Rectal smooth muscle tissue (tissue), 1 donor: ENCODE measurements around the gene GATD1.

ENCODE experiments used
- H3K27ac ChIP-seq: one replicate; pipeline ENCODE4 v1.7.0; 2013; ENCODE audit warnings: low read depth, low read length, inconsistent platforms
- H3K27me3 ChIP-seq: one replicate; pipeline ENCODE4 v1.7.0; 2013; ENCODE audit warnings: low read length; ENCODE audit not compliant: control insufficient read depth, insufficient read depth
- H3K36me3 ChIP-seq: one replicate; pipeline ENCODE4 v1.7.0; 2013; ENCODE audit warnings: low read length; ENCODE audit not compliant: control insufficient read depth, insufficient read depth
- H3K4me1 ChIP-seq: one replicate; pipeline ENCODE4 v1.7.0; 2013; ENCODE audit warnings: low read length; ENCODE audit not compliant: control insufficient read depth, insufficient read depth
- H3K4me3 ChIP-seq: one replicate; pipeline ENCODE4 v1.7.0; 2013; ENCODE audit warnings: low read length
- H3K9ac ChIP-seq: one replicate; pipeline ENCODE4 v1.7.0; 2013; ENCODE audit warnings: low read length

The GATD1 gene

DNA sequence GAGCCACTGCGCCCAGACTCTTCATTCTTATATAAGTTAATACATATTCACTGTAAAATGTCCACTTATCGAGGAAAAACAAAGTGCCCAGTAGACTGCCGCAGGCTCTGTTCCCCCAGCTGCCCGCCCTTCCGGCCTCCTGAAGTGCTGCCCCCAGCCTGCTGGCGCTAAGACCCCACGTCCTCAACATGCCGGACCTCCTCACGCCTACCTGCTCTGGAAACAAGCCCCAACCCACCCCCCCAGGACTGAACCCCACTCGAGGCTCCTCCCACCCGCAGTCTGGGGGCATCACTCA, 1.1 kb downstream of the GATD1 start:
- Histone ChIP-seq H3K27ac (no peak overlapping the region), H3K9ac (peak overlapping the region; percentile 53), H3K4me3 (peak overlapping the region; percentile 82), H3K4me1 (peaks cover 2% of the 10 kb centered on the region), H3K27me3 (no peaks in the 10 kb centered on the region), H3K36me3 (peaks cover 4% of the 10 kb centered on the region)

DNA sequence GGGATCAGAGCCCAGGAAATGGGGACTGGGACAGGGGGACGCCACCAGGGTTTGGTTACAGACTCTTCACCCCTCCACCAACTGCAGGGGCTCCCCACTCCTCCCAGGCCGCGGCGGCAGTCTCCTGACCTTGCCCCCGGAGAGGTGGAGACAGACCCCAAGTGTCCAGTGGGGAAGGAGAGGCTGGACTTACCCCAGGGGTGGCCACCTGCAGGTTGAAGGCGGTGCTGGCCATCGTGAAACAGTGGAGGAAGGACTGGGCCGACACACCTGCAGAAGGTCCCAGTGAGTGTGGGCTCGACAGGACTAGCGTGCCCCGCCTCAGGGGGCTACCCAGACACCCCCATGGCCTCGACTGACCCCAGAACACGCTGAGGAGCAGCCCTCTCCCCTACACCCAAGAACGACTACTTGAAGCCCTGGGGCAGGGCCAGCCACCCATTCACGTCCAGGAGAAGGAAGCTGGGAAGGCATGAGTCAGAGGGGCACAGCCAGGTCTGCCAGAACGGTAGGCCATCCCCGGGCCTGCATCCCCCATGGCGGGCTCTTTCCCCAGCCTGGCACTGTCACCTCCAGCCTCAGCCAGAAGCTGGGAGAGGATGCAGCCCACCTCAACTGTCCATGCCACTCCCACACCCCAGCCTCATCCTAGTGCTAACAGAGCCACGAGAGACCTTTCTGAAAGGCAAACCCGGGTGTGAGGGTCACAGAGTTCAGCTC, 2.3 kb downstream of the GATD1 start:
- Histone ChIP-seq H3K36me3 (peaks cover 10% of the 10 kb centered on the region), H3K9ac (no peak overlapping the region), H3K4me1 (peaks cover 2% of the 10 kb centered on the region), H3K4me3 (no peak overlapping the region), H3K27me3 (no peaks in the 10 kb centered on the region), H3K27ac (no peak overlapping the region)

DNA sequence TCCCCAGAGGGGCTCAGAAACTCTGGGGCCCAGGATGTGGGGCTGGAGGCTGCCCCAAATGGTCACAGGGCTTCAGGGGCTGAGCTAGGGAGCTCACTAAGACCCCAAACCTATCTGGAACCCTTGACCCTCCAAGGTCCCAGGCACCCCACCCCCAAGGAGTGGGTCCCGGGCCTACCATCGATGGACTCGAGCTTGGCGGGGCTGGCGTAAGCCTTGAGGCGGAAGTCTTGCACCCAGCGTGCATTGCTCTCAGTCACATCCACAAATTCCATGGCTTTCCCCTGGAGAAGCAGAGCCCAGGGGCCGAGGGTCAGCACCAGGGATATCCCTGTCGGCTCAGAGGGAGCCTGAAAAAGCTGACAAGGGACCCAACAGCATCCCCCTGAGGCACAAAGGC, 3.5 kb downstream of the GATD1 start:
- Histone ChIP-seq H3K27ac (no peak overlapping the region), H3K4me1 (peaks cover 2% of the 10 kb centered on the region), H3K9ac (no peak overlapping the region), H3K4me3 (no peak overlapping the region), H3K27me3 (no peaks in the 10 kb centered on the region), H3K36me3 (peaks cover 13% of the 10 kb centered on the region)

DNA sequence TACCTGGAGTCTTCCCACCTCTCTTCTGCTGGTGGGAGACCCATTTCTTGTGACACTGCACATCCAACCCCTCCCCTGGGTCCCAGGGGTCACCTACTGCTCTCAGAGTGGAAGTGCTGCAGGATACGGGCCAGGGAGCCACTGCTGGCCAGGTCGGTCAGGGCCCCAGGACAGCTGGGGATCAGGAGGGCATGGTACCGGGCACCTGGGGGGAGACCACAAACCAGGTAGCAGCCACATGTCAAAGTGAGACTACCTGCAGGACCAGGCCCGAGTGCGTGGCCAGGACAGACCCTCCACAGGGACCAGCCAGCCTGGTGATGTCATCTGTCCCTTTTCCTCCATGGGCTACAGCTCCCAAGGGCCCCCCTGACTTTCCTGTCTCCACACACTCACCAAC, 3.9 kb downstream of the GATD1 start:
- peaks cover 13% of the 10 kb centered on the region for H3K36me3 ChIP-seq
- H3K27ac ChIP-seq = no peak overlapping the region
- no peak overlapping the region for H3K4me3 ChIP-seq
- no peak overlapping the region for H3K9ac ChIP-seq
- H3K27me3 ChIP-seq = no peaks in the 10 kb centered on the region
- peaks cover 2% of the 10 kb centered on the region for H3K4me1 ChIP-seq

- Histone ChIP-seq H3K36me3 (peaks cover 13% of the 10 kb centered on the region), H3K27ac (no peak overlapping the region), H3K4me3 (no peak overlapping the region), H3K27me3 (no peaks in the 10 kb centered on the region), H3K9ac (no peak overlapping the region), H3K4me1 (peaks cover 2% of the 10 kb centered on the region)
Measured at GRCh38 chr11:772429-773390, 4.6 kb downstream of the GATD1 start.

- Histone ChIP-seq H3K4me3 (no peak overlapping the region), H3K36me3 (peaks cover 14% of the 10 kb centered on the region), H3K4me1 (peaks cover 2% of the 10 kb centered on the region), H3K27me3 (no peaks in the 10 kb centered on the region), H3K27ac (no peak overlapping the region), H3K9ac (no peak overlapping the region)
Measured at GRCh38 chr11:771617-772204, 5.6 kb downstream of the GATD1 start.

GRCh38 chr11:770642-771616, 6.4 kb downstream of the GATD1 start:
- Histone ChIP-seq H3K4me3 (no peak overlapping the region), H3K27ac (no peak overlapping the region), H3K9ac (no peak overlapping the region), H3K27me3 (no peaks in the 10 kb centered on the region), H3K4me1 (peaks cover 2% of the 10 kb centered on the region), H3K36me3 (peaks cover 21% of the 10 kb centered on the region)

DNA sequence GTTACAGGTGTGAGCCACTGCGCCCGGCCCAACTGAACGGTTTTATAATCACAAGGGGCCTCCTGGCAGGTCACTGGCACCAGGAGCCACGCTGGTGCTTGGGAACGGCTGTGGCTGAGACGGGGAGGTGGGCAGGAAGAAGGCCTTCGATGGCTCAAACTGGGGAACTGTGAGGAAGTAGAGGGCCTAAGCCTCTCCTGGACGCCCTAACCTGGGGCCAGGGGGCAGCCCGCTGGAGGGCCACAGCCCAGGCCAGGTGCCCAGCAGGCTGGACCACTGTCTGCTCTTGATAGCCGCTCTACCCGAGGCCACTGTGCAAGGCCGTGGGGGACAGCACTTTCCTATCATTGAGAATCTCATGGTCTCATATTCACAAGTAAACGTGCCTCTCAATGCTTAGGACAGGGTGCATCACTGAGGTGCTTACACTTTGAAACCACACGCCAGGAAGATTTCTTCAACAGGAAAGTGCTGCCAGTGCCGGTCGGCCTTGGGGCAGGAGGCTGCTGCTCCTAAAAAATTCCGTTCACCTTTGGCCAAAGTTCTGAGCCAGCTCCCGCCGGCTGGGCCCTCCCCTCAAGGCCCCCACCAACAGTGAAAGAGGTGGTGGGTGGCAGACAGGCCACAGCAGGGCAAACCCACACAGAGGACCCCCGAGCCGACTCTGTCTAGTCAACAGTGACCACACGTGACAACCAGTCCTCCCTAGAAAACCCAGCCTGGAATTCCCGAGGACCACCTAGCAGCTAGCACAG, 7.2 kb downstream of the GATD1 start:
- H3K9ac ChIP-seq = no peak overlapping the region
- H3K4me3 ChIP-seq = no peak overlapping the region
- H3K27me3 ChIP-seq = no peaks in the 10 kb centered on the region
- no peaks in the 10 kb centered on the region for H3K4me1 ChIP-seq
- peaks cover 22% of the 10 kb centered on the region for H3K36me3 ChIP-seq
- no peak overlapping the region for H3K27ac ChIP-seq

DNA sequence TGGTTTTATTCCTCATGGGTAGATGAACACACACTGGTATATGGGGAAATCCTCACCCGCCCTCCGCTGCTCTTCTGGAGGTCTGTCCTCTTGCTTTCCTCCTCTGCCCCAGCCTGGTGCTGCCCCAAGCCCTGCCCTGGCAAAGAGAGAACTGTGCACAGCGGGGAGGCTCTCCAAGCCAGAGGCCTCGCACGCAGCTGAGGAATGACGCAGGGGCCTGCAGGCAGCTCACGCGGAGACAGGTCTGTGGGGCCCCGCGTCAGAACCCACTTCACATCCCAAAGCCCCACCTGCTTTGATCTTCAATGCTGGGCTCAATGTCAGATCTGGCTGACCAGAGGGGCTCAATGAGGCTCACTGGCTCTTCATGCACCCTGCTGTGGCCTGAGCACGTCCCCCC, 10.0 kb downstream of the GATD1 start:
- no peak overlapping the region for H3K9ac ChIP-seq
- H3K27ac ChIP-seq = no peak overlapping the region
- peaks cover 31% of the 10 kb centered on the region for H3K36me3 ChIP-seq
- H3K4me1 ChIP-seq = no peaks in the 10 kb centered on the region
- no peaks in the 10 kb centered on the region for H3K27me3 ChIP-seq
- H3K4me3 ChIP-seq = no peak overlapping the region

GRCh38 chr11:766936-767210, 10.4 kb downstream of the GATD1 start:
- Histone ChIP-seq H3K4me1 (no peaks in the 10 kb centered on the region), H3K36me3 (peaks cover 31% of the 10 kb centered on the region), H3K27me3 (no peaks in the 10 kb centered on the region), H3K27ac (no peak overlapping the region), H3K4me3 (no peak overlapping the region), H3K9ac (no peak overlapping the region)

DNA sequence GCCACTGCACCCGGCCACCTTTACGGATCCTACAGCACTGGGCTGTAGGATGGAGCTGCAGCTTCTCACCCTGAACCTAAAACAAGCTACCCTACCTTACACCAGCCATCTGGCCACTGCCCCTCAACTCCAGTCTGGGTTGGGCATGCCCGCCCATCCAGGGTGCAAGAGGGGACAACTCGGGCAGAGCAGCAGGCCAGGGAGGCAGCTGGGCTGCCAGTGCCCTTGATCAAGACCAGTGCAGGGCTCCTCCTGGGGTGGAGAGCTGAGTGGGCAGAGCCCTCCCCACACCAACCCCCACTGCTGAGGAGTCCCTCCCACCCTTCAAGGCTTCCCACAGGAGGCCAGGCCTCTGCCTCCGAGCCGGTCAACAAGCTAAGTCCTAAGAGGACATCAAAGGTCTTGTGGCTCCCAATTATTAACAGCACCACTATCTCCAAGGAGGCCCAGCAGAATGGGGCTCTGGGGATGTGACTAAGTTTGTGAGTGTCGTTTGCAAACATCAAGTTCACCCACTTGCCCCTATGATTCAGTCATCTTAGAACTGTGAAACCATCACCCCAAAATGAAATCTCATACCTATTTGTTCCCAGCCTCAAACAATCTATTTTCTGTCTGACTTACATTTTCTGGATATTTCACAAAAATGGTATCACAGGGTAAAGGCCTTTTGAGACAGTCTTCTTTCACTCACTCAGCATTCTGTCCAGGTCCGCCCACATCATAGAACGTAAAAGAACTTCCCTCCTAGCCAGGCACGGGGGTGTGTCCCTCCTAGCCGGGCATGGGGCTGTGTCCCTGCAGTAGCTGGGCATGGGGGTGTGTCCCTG, 11.0 kb downstream of the GATD1 start:
- Histone ChIP-seq H3K27ac (no peak overlapping the region), H3K4me1 (no peaks in the 10 kb centered on the region), H3K9ac (no peak overlapping the region), H3K27me3 (no peaks in the 10 kb centered on the region), H3K36me3 (peaks cover 35% of the 10 kb centered on the region), H3K4me3 (no peak overlapping the region)
